A549 (cell line): Measurements from ENCODE around the gene TBC1D22A. TPM values are rescaled to one million over a fixed set of nuclear protein-coding genes. Genes with fewer than 3 reads are reported as not detected.

Experiments
- ATAC-seq, 2 experiments: fragments of 200-7000 bp in 1 of 2; fragments of >200 bp in 1 of 2; cut with Nextera tagmentation in 1 of 2; cut with Tn5 transposase in 1 of 2; 3 replicates each; pipeline versions ENCODE4 v1.8.0 to v1.9.1; 2018 to 2020; ENCODE audit warnings: mild to moderate bottlenecking in 1 of 2, moderate library complexity in 1 of 2
- CTCF ChIA-PET: fragments of 300-600 bp; sonication (Branson Sonifier 250); formaldehyde crosslinking; extraction: SDS; loops from one replicate; lab custom pipeline; 2021; ENCODE audit warnings: antibody characterized with exemption, inconsistent platforms; lab: Yijun Ruan, JAX
- POLR2A ChIA-PET: fragments of 350-600 bp; formaldehyde crosslinking; extraction: SDS; loops from one replicate; lab custom pipeline; 2021; ENCODE audit warnings: antibody characterized with exemption, inconsistent platforms; lab: Yijun Ruan, JAX
- DNase-seq, 2 experiments: peaks; one replicate each; pipeline versions ENCODE4 v3.0.0 to v3.0.0-alpha.2; 2011 to 2016; ENCODE audit warnings: low read depth in 1 of 2, low spot score in 1 of 2
- FAIRE-seq: peaks from 2 replicates; lab custom pipeline; 2011; peaks lifted over from hg19 to GRCh38; lab: Jason Lieb, UNC
- H3K27ac ChIP-seq, 2 experiments: fragments of >200 bp; sonication (Bioruptor Twin); formaldehyde crosslinking; 3 replicates each; pipeline ENCODE4 v1.5.1; 2016 to 2017
- H3K4me1 ChIP-seq: fragments of >200 bp; sonication (Bioruptor Twin); formaldehyde crosslinking; 3 replicates; pipeline ENCODE4 v1.6.1; 2016
- H3K4me2 ChIP-seq: fragments of >200 bp; sonication (Bioruptor Twin); formaldehyde crosslinking; 3 replicates; pipeline ENCODE4 v1.6.1; 2016
- H3K4me3 ChIP-seq: fragments of >200 bp; sonication (Bioruptor Twin); formaldehyde crosslinking; 3 replicates; pipeline ENCODE4 v1.5.1; 2016
- H3K9me3 ChIP-seq: fragments of >200 bp; sonication (Bioruptor Twin); formaldehyde crosslinking; 3 replicates; pipeline ENCODE4 v1.6.1; 2016
- CHD4 ChIP-seq: fragments of 200-600 bp; sonication (generic); IDR thresholded peaks from 2 replicates; pipeline ENCODE4 v1.6.1; 2016; ENCODE audit warnings: antibody characterized with exemption, mild to moderate bottlenecking, borderline replicate concordance
- E2F6 ChIP-seq: IDR thresholded peaks from 2 replicates; pipeline ENCODE4 v1.6.1; 2012; ENCODE audit warnings: low read depth, borderline replicate concordance
- EHMT2 ChIP-seq: fragments of 200-600 bp; sonication (generic); IDR thresholded peaks from 2 replicates; pipeline ENCODE4 v1.6.1; 2016; ENCODE audit warnings: antibody characterized with exemption, low read depth, mild to moderate bottlenecking, moderate library complexity
- ELK1 ChIP-seq: fragments of 150-350 bp; IDR thresholded peaks from 2 replicates; pipeline ENCODE4 v1.6.1; 2014; ENCODE audit warnings: low read depth, mild to moderate bottlenecking, low read length
- FOSB ChIP-seq: fragments of 250-450 bp; sonication (Bioruptor Pico); IDR thresholded peaks from 2 replicates; pipeline ENCODE4 v1.5.0; 2020; ENCODE audit warnings: mild to moderate bottlenecking, moderate library complexity
- FOXS1 ChIP-seq: fragments of 250-450 bp; sonication (Bioruptor Pico); IDR thresholded peaks from 2 replicates; pipeline ENCODE4 v1.5.0; 2020; ENCODE audit warnings: mild to moderate bottlenecking, moderate library complexity
- HDAC2 ChIP-seq: fragments of 200-600 bp; sonication (generic); IDR thresholded peaks from 2 replicates; pipeline ENCODE4 v1.6.1; 2016
- HES2 ChIP-seq: fragments of >200 bp; sonication (Bioruptor Twin); formaldehyde crosslinking; IDR thresholded peaks from 2 replicates; pipeline ENCODE4 v1.6.1; 2016
- HEYL ChIP-seq: fragments of 250-450 bp; sonication (Bioruptor Pico); IDR thresholded peaks from 2 replicates; pipeline ENCODE4 v1.8.0; 2021; ENCODE audit warnings: mild to moderate bottlenecking, moderate library complexity
- HMGXB4 ChIP-seq: fragments of 250-450 bp; sonication (Bioruptor Pico); IDR thresholded peaks from 2 replicates; pipeline ENCODE4 v1.5.0; 2021; ENCODE audit warnings: mild to moderate bottlenecking, moderate library complexity, borderline replicate concordance
- KDM1A ChIP-seq: fragments of 200-600 bp; sonication (generic); IDR thresholded peaks from 2 replicates; pipeline ENCODE4 v1.6.1; 2016; ENCODE audit warnings: low read depth, mild to moderate bottlenecking
- MAFK ChIP-seq: fragments of 450-650 bp; IDR thresholded peaks from 2 replicates; pipeline ENCODE4 v1.6.1; 2014; ENCODE audit not compliant: partially characterized antibody
- NFE2L2 ChIP-seq: fragments of 150-350 bp; conservative IDR thresholded peaks from 2 replicates; pipeline ENCODE4 v1.6.1; 2014; ENCODE audit warnings: low read length
- NPAS2 ChIP-seq: fragments of 250-450 bp; sonication (Bioruptor Pico); IDR thresholded peaks from 2 replicates; pipeline ENCODE4 v1.8.0; 2022; ENCODE audit warnings: mild to moderate bottlenecking, moderate library complexity, borderline replicate concordance
- NR3C1 ChIP-seq: fragments of >200 bp; sonication (Bioruptor Twin); formaldehyde crosslinking; IDR thresholded peaks from 3 replicates; pipeline ENCODE4 v1.6.1; 2017
- PBX3 ChIP-seq: IDR thresholded peaks from 2 replicates; pipeline ENCODE4 v1.6.1; 2012
- PHF8 ChIP-seq: fragments of 200-600 bp; sonication (generic); IDR thresholded peaks from 2 replicates; pipeline ENCODE4 v1.6.1; 2016; ENCODE audit warnings: low read depth, mild to moderate bottlenecking, antibody characterized with exemption, moderate library complexity, borderline replicate concordance
- RAD21 ChIP-seq, 2 experiments: fragments of >200 bp in 1 of 2; sonication (Bioruptor Twin) in 1 of 2; formaldehyde crosslinking in 1 of 2; IDR thresholded peaks in 1 of 2; conservative IDR thresholded peaks in 1 of 2; 2 replicates in 1 of 2; 3 replicates in 1 of 2; pipeline ENCODE4 v1.6.1; 2012 to 2018; ENCODE audit warnings: inconsistent platforms in 1 of 2
- REST ChIP-seq: fragments of 200-600 bp; sonication (generic); IDR thresholded peaks from 2 replicates; pipeline ENCODE4 v1.6.1; 2016; ENCODE audit warnings: antibody characterized with exemption, mild to moderate bottlenecking, moderate library complexity
- SMC3 ChIP-seq: fragments of >200 bp; sonication (Bioruptor Twin); formaldehyde crosslinking; IDR thresholded peaks from 3 replicates; pipeline ENCODE4 v1.6.1; 2018; ENCODE audit warnings: inconsistent platforms
- SREBF2 ChIP-seq: fragments of 450-650 bp; IDR thresholded peaks from 2 replicates; pipeline ENCODE4 v1.6.1; 2014; ENCODE audit warnings: mild to moderate bottlenecking, moderate library complexity
- TFCP2L1 ChIP-seq: fragments of 250-450 bp; sonication (Bioruptor Pico); IDR thresholded peaks from 2 replicates; pipeline ENCODE4 v1.5.0; 2021; ENCODE audit warnings: mild to moderate bottlenecking
- TP53 ChIP-seq: fragments of 250-450 bp; sonication (Bioruptor Pico); IDR thresholded peaks from 2 replicates; pipeline ENCODE4 v1.5.0; 2021; ENCODE audit warnings: mild to moderate bottlenecking, moderate library complexity
- ZSCAN20 ChIP-seq: fragments of 250-450 bp; sonication (Bioruptor Pico); IDR thresholded peaks from 2 replicates; pipeline ENCODE4 v1.8.0; 2022; ENCODE audit warnings: mild to moderate bottlenecking, moderate library complexity
- WGBS: methylation state at CpG from one replicate; pipeline ENCODE4 v1.1.6; 2017; ENCODE audit errors: missing lambda C conversion rate; 5-methylcytosine and 5-hydroxymethylcytosine counted together
- polyA plus RNA-seq, 4 experiments: library from polyadenylated mRNA; depleted of rRNA in 3 of 4; stranded (reverse); fragments of >200 nt; fragmentation: RNase III in 1 of 4; extraction: RNeasy Plus Mini Kit Qiagen cat#74134 plus additional on column Dnase treatment in 1 of 4; gene quantifications; 2 replicates in 3 of 4; 3 replicates in 1 of 4; pipeline ENCODE4 v1.2.3, GENCODE V29; 2011 to 2017

Gene TBC1D22A
- polyA plus RNA-seq, 2 of the 4 experiments (the other 2 are of a cell fraction): 8.9 to 10.8 TPM

GRCh38 chr22:47166033-47166404 is 403.6 kb downstream of the TBC1D22A start:
- TF ChIP-seq PBX3 (no peak), HMGXB4 (CRISPR knock-in tag) (no peak), FOXS1 (CRISPR knock-in tag) (no peak), HES2 (no peak), HDAC2 (no peak), NR3C1 (no peak), RAD21 (conservative IDR thresholded peaks at IDR 0.05 in 1 of 2, IDR thresholded peaks at IDR 0.05 in 1 of 2) (no peak), REST (no peak), TP53 (CRISPR knock-in tag) (no peak)
- H3K4me3 ChIP-seq: no peak overlapping the region
- H3K27ac ChIP-seq: no peak overlapping the region
- H3K4me1 ChIP-seq: no peaks in the 10 kb centered on the region
- no peak for ATAC-seq
- ChIA-PET POLR2A (no interaction called here), CTCF (no interaction called here)
- no peaks in the 10 kb centered on the region for H3K9me3 ChIP-seq
- WGBS: 82% methylated on average over 4 of the region's 5 CpGs
- H3K4me2 ChIP-seq: no peak overlapping the region
- no peak for DNase-seq
- FAIRE-seq: no peak

- no peak for FAIRE-seq
- no peak overlapping the region for H3K27ac ChIP-seq
- no peak for ATAC-seq
- ChIA-PET CTCF (no interaction called here), POLR2A (no interaction called here)
- WGBS: 91% methylated on average over 8 of the region's 10 CpGs
- H3K4me3 ChIP-seq: no peak overlapping the region
- no peak overlapping the region for H3K4me2 ChIP-seq
- H3K9me3 ChIP-seq: no peaks in the 10 kb centered on the region
- DNase-seq: no peak
- TF ChIP-seq FOSB: no peak
- no peak for TF ChIP-seq SMC3
- no peak for TF ChIP-seq ZSCAN20 (CRISPR knock-in tag)
- TF ChIP-seq TFCP2L1 (CRISPR knock-in tag): no peak
- no peak for TF ChIP-seq EHMT2
- no peak for TF ChIP-seq CHD4
- no peak for TF ChIP-seq SREBF2
- no peak for TF ChIP-seq NPAS2 (CRISPR knock-in tag)
- TF ChIP-seq MAFK: no peak
- no peak for TF ChIP-seq PHF8
- no peak for TF ChIP-seq NFE2L2
- no peak for TF ChIP-seq HEYL (CRISPR knock-in tag)
- no peak for TF ChIP-seq KDM1A
- TF ChIP-seq E2F6: no peak
- TF ChIP-seq ELK1: no peak
- TF ChIP-seq, all 56 proteins: peak for 0
- no peaks in the 10 kb centered on the region for H3K4me1 ChIP-seq
Measured at GRCh38 chr22:47166446-47167016, 404.1 kb downstream of the TBC1D22A start.
